HepG2 (cell line): ENCODE measurements around the gene MSL2. TPM values are rescaled to one million over a fixed set of nuclear protein-coding genes. Genes with fewer than 3 reads are reported as not detected.

Experiments used
- ATF2 ChIP-seq: sonication (generic); formaldehyde crosslinking; IDR thresholded peaks from 2 replicates; pipeline ENCODE4 v1.4.0; 2020; ENCODE audit warnings: missing genetic modification reagents
- CBX1 ChIP-seq: IDR thresholded peaks from one replicate; pipeline ENCODE4 v1.6.1; 2016; ENCODE audit warnings: antibody characterized with exemption, low read depth
- CREM ChIP-seq, 2 experiments: sonication (generic) in 1 of 2; formaldehyde crosslinking in 1 of 2; IDR thresholded peaks; 2 replicates each; pipeline versions ENCODE4 v1.4.0 to v1.6.1; 2016 to 2020; ENCODE audit warnings: antibody characterized with exemption in 1 of 2, mild to moderate bottlenecking in 1 of 2, missing genetic modification reagents in 1 of 2
- EED ChIP-seq: sonication (generic); formaldehyde crosslinking; IDR thresholded peaks from 2 replicates; pipeline ENCODE4 v1.5.0; 2020; ENCODE audit warnings: mild to moderate bottlenecking, missing genetic modification reagents
- FOXM1 ChIP-seq: sonication (generic); formaldehyde crosslinking; IDR thresholded peaks from 2 replicates; pipeline ENCODE4 v1.5.0; 2020; ENCODE audit warnings: missing genetic modification reagents
- GABPB1 ChIP-seq: IDR thresholded peaks from 2 replicates; pipeline ENCODE4 v1.6.1; 2016; ENCODE audit warnings: mild to moderate bottlenecking, missing genetic modification reagents, moderate library complexity, missing compliant biosample characterization
- GATAD1 ChIP-seq: IDR thresholded peaks from 2 replicates; pipeline ENCODE4 v1.6.1; 2016; ENCODE audit warnings: missing genetic modification reagents, missing compliant biosample characterization
- GPN1 ChIP-seq: sonication (generic); formaldehyde crosslinking; IDR thresholded peaks from 2 replicates; pipeline ENCODE4 v1.5.1; 2020; ENCODE audit warnings: missing genetic modification reagents, borderline replicate concordance
- GTF2F1 ChIP-seq: fragments of 150-350 bp; IDR thresholded peaks from 2 replicates; pipeline ENCODE4 v1.6.1; 2014; ENCODE audit warnings: low read length
- KLF11 ChIP-seq: IDR thresholded peaks from 2 replicates; pipeline ENCODE4 v1.6.1; 2016; ENCODE audit warnings: missing compliant biosample characterization
- MTF1 ChIP-seq: sonication (generic); formaldehyde crosslinking; IDR thresholded peaks from 2 replicates; pipeline ENCODE4 v1.5.0; 2020; ENCODE audit warnings: missing genetic modification reagents
- NR1H2 ChIP-seq: sonication (generic); formaldehyde crosslinking; IDR thresholded peaks from 2 replicates; pipeline ENCODE4 v1.8.1; 2022; ENCODE audit warnings: low read depth, missing genetic modification reagents, borderline replicate concordance
- RFXANK ChIP-seq: IDR thresholded peaks from 2 replicates; pipeline ENCODE4 v1.6.1; 2016
- SAP130 ChIP-seq: IDR thresholded peaks from 2 replicates; pipeline ENCODE4 v1.6.1; 2016; ENCODE audit warnings: low read depth
- SETDB1 ChIP-seq: sonication (generic); formaldehyde crosslinking; IDR thresholded peaks from 2 replicates; pipeline ENCODE4 v1.5.1; 2020; ENCODE audit warnings: missing genetic modification reagents, mild to moderate bottlenecking, borderline replicate concordance
- SIN3A ChIP-seq: IDR thresholded peaks from 2 replicates; pipeline ENCODE4 v1.6.1; 2011; ENCODE audit warnings: low read depth, mild to moderate bottlenecking, control low read depth, low read length, borderline replicate concordance
- TIGD3 ChIP-seq: sonication (generic); formaldehyde crosslinking; IDR thresholded peaks from 2 replicates; pipeline ENCODE4 v1.5.1; 2020; ENCODE audit warnings: mild to moderate bottlenecking, missing genetic modification reagents, borderline replicate concordance
- USF2 ChIP-seq, 2 experiments: sonication (generic) in 1 of 2; formaldehyde crosslinking in 1 of 2; IDR thresholded peaks; 2 replicates each; pipeline versions ENCODE4 v1.5.1 to v1.6.1; 2011 to 2020; ENCODE audit warnings: borderline replicate concordance in 1 of 2, low read depth in 1 of 2, low read length in 1 of 2, mild to moderate bottlenecking in 1 of 2, missing genetic modification reagents in 1 of 2, moderate library complexity in 1 of 2
- ZEB1 ChIP-seq: IDR thresholded peaks from 2 replicates; pipeline ENCODE4 v1.6.1; 2012; ENCODE audit warnings: mild to moderate bottlenecking, low read depth, inconsistent platforms; ENCODE audit not compliant: insufficient replicate concordance
- ZFAT ChIP-seq: sonication (generic); formaldehyde crosslinking; conservative IDR thresholded peaks from 2 replicates; pipeline ENCODE4 v1.8.1; 2023; ENCODE audit warnings: missing genetic modification reagents, inconsistent platforms
- ZFYVE20 ChIP-seq: sonication (generic); formaldehyde crosslinking; IDR thresholded peaks from 2 replicates; pipeline ENCODE4 v1.8.0; 2023; ENCODE audit warnings: low read depth, mild to moderate bottlenecking, moderate library complexity, missing genetic modification reagents, borderline replicate concordance
- ZNF432 ChIP-seq: sonication (generic); formaldehyde crosslinking; IDR thresholded peaks from 2 replicates; pipeline ENCODE4 v1.5.0; 2020; ENCODE audit warnings: missing genetic modification reagents, mild to moderate bottlenecking, borderline replicate concordance
- ZNF441 ChIP-seq: sonication (generic); formaldehyde crosslinking; IDR thresholded peaks from 2 replicates; pipeline ENCODE4 v1.7.0; 2021; ENCODE audit warnings: missing genetic modification reagents, borderline replicate concordance
- ZNF468 ChIP-seq: sonication (generic); formaldehyde crosslinking; IDR thresholded peaks from 2 replicates; pipeline ENCODE4 v1.8.0; 2022; ENCODE audit warnings: mild to moderate bottlenecking, moderate library complexity, missing genetic modification reagents
- ZNF510 ChIP-seq: sonication (generic); formaldehyde crosslinking; IDR thresholded peaks from 2 replicates; pipeline ENCODE4 v1.4.0; 2020; ENCODE audit warnings: low read depth, mild to moderate bottlenecking, missing genetic modification reagents
- ZNF75D ChIP-seq: sonication (generic); formaldehyde crosslinking; IDR thresholded peaks from 2 replicates; pipeline ENCODE4 v1.8.1; 2023; ENCODE audit warnings: missing genetic modification reagents, mild to moderate bottlenecking, borderline replicate concordance
- ZNF891 ChIP-seq: sonication (generic); formaldehyde crosslinking; IDR thresholded peaks from 2 replicates; pipeline ENCODE4 v1.5.0; 2020; ENCODE audit warnings: mild to moderate bottlenecking, missing genetic modification reagents
- ZSCAN9 ChIP-seq: IDR thresholded peaks from 2 replicates; pipeline ENCODE4 v1.6.1; 2016; ENCODE audit warnings: borderline replicate concordance
- polyA plus RNA-seq, 8 experiments: library from polyadenylated mRNA; depleted of rRNA in 3 of 8; stranded (reverse) in 7 of 8; unstranded in 1 of 8; fragments of >200 nt; fragmentation: Illumina TruSeq in 4 of 8; extraction: Trizol in 4 of 8; gene quantifications; 2 replicates each; pipeline versions ENCODE4 v1.2.1 to v1.2.3, GENCODE V29; 2011 to 2016; ENCODE audit warnings: low read depth in 4 of 8, missing spikeins in 1 of 8, mixed read lengths in 1 of 8; ENCODE audit not compliant: insufficient read depth in 1 of 8
- total RNA-seq, 5 experiments: library from RNA; depleted of rRNA; stranded (reverse); fragments of >200 nt; fragmentation: Illumina TruSeq; extraction: Trizol; gene quantifications; 2 replicates each; pipeline ENCODE4 v1.2.3, GENCODE V29; 2016; ENCODE audit warnings: low read depth in 1 of 5

MSL2 gene
- total and polyA plus RNA-seq, 2 of the 13 experiments (the other 11 are each of a cell fraction or from before 2014, with no cell fraction given), result 6.9 to 11.7 TPM

GRCh38 chr3:136197159-136197793 lies 1.1 kb upstream of the MSL2 start (continued):
- TF ChIP-seq ZNF432, result no peak
- TF ChIP-seq GABPB1 (CRISPR knock-in tag), result peak; percentile 12; the same call in 1 of the 2 replicates
- TF ChIP-seq ZEB1, result no peak
- no peak for TF ChIP-seq ZFAT (CRISPR knock-in tag)
- TF ChIP-seq GPN1 (CRISPR knock-in tag), result no peak
- no peak for TF ChIP-seq ZNF510 (CRISPR knock-in tag)
- no peak for TF ChIP-seq NR1H2 (CRISPR knock-in tag)
- no peak for TF ChIP-seq ZFYVE20 (CRISPR knock-in tag)
- TF ChIP-seq ZNF468, result no peak
- TF ChIP-seq CREM (IDR thresholded peaks at IDR 0.05), result 0 out of 2 replicates have a peak, but pooled peaks have one; percentile 39
- no peak for TF ChIP-seq CREM (CRISPR knock-in tag; IDR thresholded peaks at IDR 0.05)
- TF ChIP-seq GTF2F1, result no peak
- TF ChIP-seq MTF1 (CRISPR knock-in tag), result no peak
- no peak for TF ChIP-seq ZNF891 (CRISPR knock-in tag)
- TF ChIP-seq ATF2, result no peak
- TF ChIP-seq SAP130, result no peak
- TF ChIP-seq EED, result no peak
- no peak for TF ChIP-seq RFXANK (CRISPR knock-in tag)
- no peak for TF ChIP-seq ZNF75D
- no peak for TF ChIP-seq KLF11
- TF ChIP-seq SIN3A, result no peak
- TF ChIP-seq ZSCAN9, result no peak
- no peak for TF ChIP-seq GATAD1 (CRISPR knock-in tag)
- no peak for TF ChIP-seq SETDB1
- TF ChIP-seq FOXM1 (CRISPR knock-in tag), result no peak
- no peak for TF ChIP-seq TIGD3 (CRISPR knock-in tag)
- no peak for TF ChIP-seq CBX1
- 0 out of 2 replicates have a peak, but pooled peaks have one; percentile 0 for TF ChIP-seq ZNF441 (CRISPR knock-in tag)
- no peak for TF ChIP-seq USF2 (IDR thresholded peaks at IDR 0.05; ENCODE audit: low read depth, low read length)
- no peak for TF ChIP-seq USF2 (CRISPR knock-in tag; IDR thresholded peaks at IDR 0.05; ENCODE audit: borderline replicate concordance)
